Neural cell (in vitro differentiated cells): ENCODE measurements around the gene WBP4. TPM values are rescaled to one million over a fixed set of nuclear protein-coding genes. Genes with fewer than 3 reads are reported as not detected.

ENCODE experiments used
- H2AFZ ChIP-seq: fragments of 200-600, 300-800 bp; sonication (generic), shearing (Covaris generic); 2 replicates; pipeline ENCODE4 v1.6.0; 2014; ENCODE audit warnings: low read depth, mild to moderate bottlenecking, antibody characterized with exemption, low read length, moderate library complexity
- H3F3A ChIP-seq: fragments of 200-600 bp; shearing (Covaris generic); 2 replicates; pipeline ENCODE4 v1.6.1; 2016; ENCODE audit warnings: mild to moderate bottlenecking, moderate library complexity, mixed read lengths, antibody characterized with exemption, low read length; ENCODE audit not compliant: insufficient read depth, poor library complexity, severe bottlenecking
- H3K27ac ChIP-seq: fragments of 200-600, 300-800 bp; sonication (generic), shearing (Covaris generic); 2 replicates; pipeline ENCODE4 v1.5.1; 2014; ENCODE audit warnings: mild to moderate bottlenecking, low read length, moderate library complexity
- H3K27me3 ChIP-seq: fragments of 300-800, 200-600 bp; sonication (generic), shearing (Covaris generic); 2 replicates; pipeline ENCODE4 v1.6.0; 2014; ENCODE audit warnings: mild to moderate bottlenecking, low read depth, low read length, moderate library complexity; ENCODE audit not compliant: insufficient read depth
- H3K36me3 ChIP-seq: fragments of 300-800, 200-600 bp; sonication (generic), shearing (Covaris generic); 2 replicates; pipeline ENCODE4 v1.5.1; 2014; ENCODE audit warnings: mild to moderate bottlenecking, antibody characterized with exemption, low read length, moderate library complexity; ENCODE audit not compliant: insufficient read depth
- H3K4me2 ChIP-seq: fragments of 300-800, 200-600 bp; sonication (generic), shearing (Covaris generic); 2 replicates; pipeline ENCODE4 v1.6.0; 2014; ENCODE audit warnings: mild to moderate bottlenecking, low read length
- H3K4me3 ChIP-seq: fragments of 300-800, 200-600 bp; sonication (generic), shearing (Covaris generic); 2 replicates; pipeline ENCODE4 v1.5.1; 2014; ENCODE audit warnings: mild to moderate bottlenecking, low read length, moderate library complexity
- H3K79me2 ChIP-seq: fragments of 200-600 bp; shearing (Covaris generic); replicated peaks from 2 replicates; pipeline ENCODE4 v1.6.0; 2014; ENCODE audit warnings: mild to moderate bottlenecking, low read length, moderate library complexity; ENCODE audit not compliant: insufficient read depth
- H3K9ac ChIP-seq: fragments of 300-800, 200-600 bp; sonication (generic), shearing (Covaris generic); 2 replicates; pipeline ENCODE4 v1.6.1; 2016; ENCODE audit warnings: mild to moderate bottlenecking, low read length, mixed read lengths
- H3K9me2 ChIP-seq: fragments of 200-600 bp; shearing (Covaris generic); 2 replicates; pipeline ENCODE4 v1.6.1; 2016; ENCODE audit warnings: mild to moderate bottlenecking, low read length, mixed read lengths; ENCODE audit not compliant: insufficient read depth
- H3K9me3 ChIP-seq: fragments of 200-600, 300-800 bp; sonication (generic), shearing (Covaris generic); 2 replicates; pipeline ENCODE4 v1.6.1; 2016; ENCODE audit warnings: mild to moderate bottlenecking, mixed run types, low read length, moderate library complexity, mixed read lengths
- H4K20me1 ChIP-seq: fragments of 200-600 bp; shearing (Covaris generic); 2 replicates; pipeline ENCODE4 v1.6.1; 2016; ENCODE audit warnings: mild to moderate bottlenecking, mixed run types; ENCODE audit not compliant: insufficient read depth
- CTCF ChIP-seq: fragments of 450-650 bp; IDR thresholded peaks from 2 replicates; pipeline ENCODE4 v1.5.1; 2014; ENCODE audit warnings: antibody characterized with exemption, mild to moderate bottlenecking, moderate library complexity; ENCODE audit not compliant: poor library complexity, severe bottlenecking
- EP300 ChIP-seq: fragments of 450-650 bp; conservative IDR thresholded peaks from 2 replicates; pipeline ENCODE4 v1.6.1; 2014; ENCODE audit warnings: antibody characterized with exemption, mild to moderate bottlenecking, moderate library complexity; ENCODE audit not compliant: poor library complexity, severe bottlenecking
- EZH2 ChIP-seq: fragments of 200-600, 300-800 bp; shearing (Covaris generic), sonication (generic); IDR thresholded peaks from 2 replicates; pipeline ENCODE4 v1.6.1; 2014; ENCODE audit warnings: antibody characterized with exemption, low read length, borderline replicate concordance, mild to moderate bottlenecking; ENCODE audit not compliant: insufficient read depth, poor library complexity, severe bottlenecking
- MXI1 ChIP-seq: fragments of 450-650 bp; conservative IDR thresholded peaks from 2 replicates; pipeline ENCODE4 v1.6.1; 2014; ENCODE audit warnings: antibody characterized with exemption, mild to moderate bottlenecking; ENCODE audit not compliant: poor library complexity, severe bottlenecking
- POLR2AphosphoS5 ChIP-seq: IDR thresholded peaks from 2 replicates; pipeline ENCODE4 v1.6.1; 2012
- RAD21 ChIP-seq: fragments of 450-650 bp; conservative IDR thresholded peaks from 2 replicates; pipeline ENCODE4 v1.6.1; 2014; ENCODE audit warnings: antibody characterized with exemption, mild to moderate bottlenecking, moderate library complexity
- SMC3 ChIP-seq: fragments of 450-650 bp; conservative IDR thresholded peaks from 2 replicates; pipeline ENCODE4 v1.6.1; 2014; ENCODE audit warnings: antibody characterized with exemption, mild to moderate bottlenecking, moderate library complexity; ENCODE audit not compliant: poor library complexity
- TAF1 ChIP-seq: IDR thresholded peaks from 2 replicates; pipeline ENCODE4 v1.6.1; 2012; ENCODE audit warnings: low read depth
- polyA plus RNA-seq: library from polyadenylated mRNA; depleted of rRNA; stranded (reverse); fragments of >200 nt; gene quantifications from 2 replicates; pipeline ENCODE4 v1.2.3, GENCODE V29; 2014
- TF ChIP-seq, protein P1 (sequence below): IDR thresholded peaks from 2 replicates; pipeline ENCODE4 v1.6.1; 2012; ENCODE audit warnings: borderline replicate concordance

WBP4 gene
- polyA plus RNA-seq, 1 donor from 2014 or later, result 19.0 TPM

DNA sequence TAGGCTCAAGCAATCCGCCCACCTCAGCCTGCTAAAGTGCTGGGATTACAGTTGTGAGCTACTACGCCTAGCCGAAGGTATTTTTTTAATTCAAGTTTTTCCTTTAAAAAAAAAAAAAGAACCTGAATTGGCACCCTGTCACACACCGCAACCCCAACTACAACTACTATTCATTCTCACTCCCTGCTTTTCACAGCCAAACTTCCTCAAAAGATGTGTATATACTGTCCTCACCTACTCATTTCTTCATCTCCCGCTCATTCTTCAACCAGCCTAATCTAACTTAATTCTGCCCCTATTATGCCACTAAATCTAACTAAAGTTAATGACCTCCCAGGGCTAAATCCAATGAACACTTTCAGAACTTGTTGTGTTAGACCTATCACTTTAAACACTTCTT lies 12.7 kb upstream of the WBP4 start:
- H3K27me3 ChIP-seq, result no peaks in the 10 kb centered on the region
- H3F3A ChIP-seq, result no peaks in the 10 kb centered on the region
- H3K9me2 ChIP-seq, result no peaks in the 10 kb centered on the region
- H3K9me3 ChIP-seq, result no peaks in the 10 kb centered on the region
- H4K20me1 ChIP-seq, result no peaks in the 10 kb centered on the region
- no peaks in the 10 kb centered on the region for H3K79me2 ChIP-seq
- H3K4me2 ChIP-seq, result no peak overlapping the region
- H3K27ac ChIP-seq, result no peak overlapping the region
- H3K4me3 ChIP-seq, result no peak overlapping the region
- no peaks in the 10 kb centered on the region for H3K36me3 ChIP-seq
- no peak overlapping the region for H2AFZ ChIP-seq
- no peak overlapping the region for H3K9ac ChIP-seq
- TF ChIP-seq SMC3 (no peak), TAF1 (no peak), EP300 (no peak), EZH2 (no peak)
- TF ChIP-seq, protein P1, sequence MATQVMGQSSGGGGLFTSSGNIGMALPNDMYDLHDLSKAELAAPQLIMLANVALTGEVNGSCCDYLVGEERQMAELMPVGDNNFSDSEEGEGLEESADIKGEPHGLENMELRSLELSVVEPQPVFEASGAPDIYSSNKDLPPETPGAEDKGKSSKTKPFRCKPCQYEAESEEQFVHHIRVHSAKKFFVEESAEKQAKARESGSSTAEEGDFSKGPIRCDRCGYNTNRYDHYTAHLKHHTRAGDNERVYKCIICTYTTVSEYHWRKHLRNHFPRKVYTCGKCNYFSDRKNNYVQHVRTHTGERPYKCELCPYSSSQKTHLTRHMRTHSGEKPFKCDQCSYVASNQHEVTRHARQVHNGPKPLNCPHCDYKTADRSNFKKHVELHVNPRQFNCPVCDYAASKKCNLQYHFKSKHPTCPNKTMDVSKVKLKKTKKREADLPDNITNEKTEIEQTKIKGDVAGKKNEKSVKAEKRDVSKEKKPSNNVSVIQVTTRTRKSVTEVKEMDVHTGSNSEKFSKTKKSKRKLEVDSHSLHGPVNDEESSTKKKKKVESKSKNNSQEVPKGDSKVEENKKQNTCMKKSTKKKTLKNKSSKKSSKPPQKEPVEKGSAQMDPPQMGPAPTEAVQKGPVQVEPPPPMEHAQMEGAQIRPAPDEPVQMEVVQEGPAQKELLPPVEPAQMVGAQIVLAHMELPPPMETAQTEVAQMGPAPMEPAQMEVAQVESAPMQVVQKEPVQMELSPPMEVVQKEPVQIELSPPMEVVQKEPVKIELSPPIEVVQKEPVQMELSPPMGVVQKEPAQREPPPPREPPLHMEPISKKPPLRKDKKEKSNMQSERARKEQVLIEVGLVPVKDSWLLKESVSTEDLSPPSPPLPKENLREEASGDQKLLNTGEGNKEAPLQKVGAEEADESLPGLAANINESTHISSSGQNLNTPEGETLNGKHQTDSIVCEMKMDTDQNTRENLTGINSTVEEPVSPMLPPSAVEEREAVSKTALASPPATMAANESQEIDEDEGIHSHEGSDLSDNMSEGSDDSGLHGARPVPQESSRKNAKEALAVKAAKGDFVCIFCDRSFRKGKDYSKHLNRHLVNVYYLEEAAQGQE, result no peak

- Histone ChIP-seq H3K9ac (no peak overlapping the region), H3K9me2 (no peaks in the 10 kb centered on the region), H3K36me3 (no peaks in the 10 kb centered on the region), H2AFZ (no peak overlapping the region), H3K4me3 (no peak overlapping the region), H4K20me1 (no peaks in the 10 kb centered on the region), H3K79me2 (no peaks in the 10 kb centered on the region), H3K27ac (no peak overlapping the region), H3K4me2 (no peak overlapping the region), H3K27me3 (no peaks in the 10 kb centered on the region), H3F3A (no peaks in the 10 kb centered on the region), H3K9me3 (no peaks in the 10 kb centered on the region)
- TF ChIP-seq SMC3 (no peak), POLR2AphosphoS5 (no peak), RAD21 (no peak), TAF1 (no peak), EP300 (no peak), EZH2 (no peak), MXI1 (no peak), CTCF (no peak)
- TF ChIP-seq, protein P1, result no peak
Observed at GRCh38 chr13:41049480-41050440, 11.5 kb upstream of the WBP4 start.
